Mesendoderm (in vitro differentiated cells): ENCODE results near the gene TBX19.

Source experiments
- DNase-seq: peaks from one replicate; pipeline ENCODE4 v3.0.0; 2013
- H2AK5ac ChIP-seq: 2 replicates; pipeline ENCODE4 v1.6.1; 2013; ENCODE audit warnings: low read length, inconsistent platforms
- H2BK120ac ChIP-seq: 2 replicates; pipeline ENCODE4 v1.6.1; 2013; ENCODE audit warnings: low read depth, mild to moderate bottlenecking, low read length, moderate library complexity, mixed read lengths
- H2BK15ac ChIP-seq: replicated peaks from 2 replicates; pipeline ENCODE4 v1.6.1; 2013; ENCODE audit warnings: low read depth, mild to moderate bottlenecking, moderate library complexity
- H2BK5ac ChIP-seq: 2 replicates; pipeline ENCODE4 v1.6.1; 2013; ENCODE audit warnings: low read length, inconsistent platforms
- H3K18ac ChIP-seq: 2 replicates; pipeline ENCODE4 v1.6.1; 2013; ENCODE audit warnings: mild to moderate bottlenecking, low read length, mixed read lengths
- H3K23ac ChIP-seq: one replicate; pipeline ENCODE4 v1.6.1; 2013; ENCODE audit warnings: low read length
- H3K27ac ChIP-seq: 2 replicates; pipeline ENCODE4 v1.5.1; 2013; ENCODE audit warnings: low read depth, mild to moderate bottlenecking, inconsistent platforms, low read length, moderate library complexity
- H3K27me3 ChIP-seq: 2 replicates; pipeline ENCODE4 v1.6.1; 2013; ENCODE audit warnings: low read length, control low read depth, mild to moderate bottlenecking, inconsistent platforms; ENCODE audit not compliant: insufficient read depth, poor library complexity
- H3K36me3 ChIP-seq: 2 replicates; pipeline ENCODE4 v1.6.1; 2013; ENCODE audit warnings: low read length, inconsistent platforms; ENCODE audit not compliant: control insufficient read depth, insufficient read depth
- H3K4ac ChIP-seq: one replicate; pipeline ENCODE4 v1.6.1; 2013; ENCODE audit warnings: low read depth, mild to moderate bottlenecking, low read length, moderate library complexity
- H3K4me1 ChIP-seq: 2 replicates; pipeline ENCODE4 v1.6.1; 2013; ENCODE audit warnings: low read depth, low read length, inconsistent platforms; ENCODE audit not compliant: control insufficient read depth
- H3K4me2 ChIP-seq: 2 replicates; pipeline ENCODE4 v1.6.1; 2013; ENCODE audit warnings: low read length
- H3K4me3 ChIP-seq: 2 replicates; pipeline ENCODE4 v1.5.1; 2013; ENCODE audit warnings: mild to moderate bottlenecking, low read length
- H3K56ac ChIP-seq: one replicate; pipeline ENCODE4 v1.6.1; 2013; ENCODE audit warnings: low read length
- H3K79me1 ChIP-seq: 2 replicates; pipeline ENCODE4 v1.6.1; 2013; ENCODE audit warnings: low read length, inconsistent platforms
- H3K79me2 ChIP-seq: 2 replicates; pipeline ENCODE4 v1.6.1; 2013; ENCODE audit warnings: mild to moderate bottlenecking, low read length; ENCODE audit not compliant: control insufficient read depth, insufficient read depth
- H3K9ac ChIP-seq: 2 replicates; pipeline ENCODE4 v1.6.1; 2013; ENCODE audit warnings: low read length, inconsistent platforms
- H4K5ac ChIP-seq: one replicate; pipeline ENCODE4 v1.6.1; 2013; ENCODE audit warnings: low read length
- H4K8ac ChIP-seq: one replicate; pipeline ENCODE4 v1.6.1; 2013; ENCODE audit warnings: low read depth, mild to moderate bottlenecking, control low read depth, low read length, moderate library complexity
- WGBS: extraction: QIAGEN DNeasy Blood & Tissue Kit; methylation state at CpG from one replicate; pipeline ENCODE4 v1.1.7; 2013; ENCODE audit warnings: low lambda C conversion rate, missing lambda C conversion rate; ENCODE audit not compliant: insufficient coverage; ENCODE audit errors: extremely low coverage; 5-methylcytosine and 5-hydroxymethylcytosine counted together

The TBX19 gene

DNA sequence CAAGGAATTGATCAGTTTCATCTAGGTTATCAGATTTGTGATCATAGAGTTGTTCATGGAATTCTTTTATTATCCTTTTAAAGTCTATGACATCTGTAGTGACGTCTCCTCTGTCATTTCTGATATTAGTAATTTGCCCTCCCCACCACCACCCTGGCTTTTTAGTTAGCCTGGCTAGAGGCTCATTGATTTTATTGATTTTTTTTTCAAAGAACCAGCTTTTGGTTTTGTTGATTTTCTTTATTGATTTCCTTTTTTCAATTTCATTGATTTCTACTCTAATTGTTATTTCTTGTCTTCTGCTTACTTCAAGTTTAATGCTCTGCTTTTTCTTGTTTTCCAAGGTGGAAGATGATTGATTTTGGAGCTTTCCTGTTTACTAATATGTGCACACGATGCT lies 23.3 kb upstream of the TBX19 start:
- Histone ChIP-seq H2BK120ac (no peak overlapping the region), H4K5ac (no peak overlapping the region), H3K36me3 (no peaks in the 10 kb centered on the region), H3K4me3 (no peak overlapping the region), H2BK5ac (no peak overlapping the region), H4K8ac (no peak overlapping the region), H3K4ac (no peak overlapping the region), H3K18ac (no peak overlapping the region), H3K4me2 (no peak overlapping the region), H2AK5ac (no peak overlapping the region), H3K23ac (no peak overlapping the region), H3K56ac (no peak overlapping the region), H3K4me1 (no peaks in the 10 kb centered on the region), H3K27me3 (no peaks in the 10 kb centered on the region), H3K27ac (no peak overlapping the region), H3K79me1 (no peaks in the 10 kb centered on the region), H3K9ac (no peak overlapping the region), H3K79me2 (no peaks in the 10 kb centered on the region), H2BK15ac (no peak overlapping the region)
- WGBS: no CpG with 5 or more reads among the region's 2 CpGs
- DNase-seq: no peak

DNA sequence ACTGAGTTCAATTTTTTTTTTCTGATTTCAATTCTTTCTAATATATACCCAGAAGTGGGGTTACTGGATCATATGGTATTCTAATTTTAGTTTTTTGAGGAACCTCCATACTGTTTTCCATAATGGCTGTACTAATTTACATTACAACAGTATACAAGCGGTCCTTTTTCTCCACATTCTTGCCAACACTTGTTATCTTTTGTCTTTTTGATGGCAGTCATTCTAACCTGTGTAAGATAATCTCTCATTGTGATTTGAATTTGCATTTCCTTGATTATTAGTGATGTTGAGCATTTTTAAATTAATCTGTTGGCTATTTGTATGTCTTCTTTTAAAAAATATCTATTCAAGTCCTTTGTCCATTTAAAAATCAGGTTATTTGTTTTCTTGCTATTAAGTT lies 21.1 kb upstream of the TBX19 start:
- Histone ChIP-seq H3K18ac (no peak overlapping the region), H3K79me1 (no peaks in the 10 kb centered on the region), H4K8ac (no peak overlapping the region), H3K4me2 (no peak overlapping the region), H3K27me3 (no peaks in the 10 kb centered on the region), H3K36me3 (no peaks in the 10 kb centered on the region), H3K23ac (no peak overlapping the region), H2BK15ac (no peak overlapping the region), H3K4me3 (no peak overlapping the region), H2AK5ac (no peak overlapping the region), H2BK120ac (no peak overlapping the region), H2BK5ac (no peak overlapping the region), H3K56ac (no peak overlapping the region), H3K27ac (no peak overlapping the region), H3K4me1 (no peaks in the 10 kb centered on the region), H3K4ac (no peak overlapping the region), H3K79me2 (no peaks in the 10 kb centered on the region), H3K9ac (no peak overlapping the region), H4K5ac (no peak overlapping the region)
- WGBS: no CpG with 5 or more reads among the region's 1 CpG
- DNase-seq: no peak

DNA sequence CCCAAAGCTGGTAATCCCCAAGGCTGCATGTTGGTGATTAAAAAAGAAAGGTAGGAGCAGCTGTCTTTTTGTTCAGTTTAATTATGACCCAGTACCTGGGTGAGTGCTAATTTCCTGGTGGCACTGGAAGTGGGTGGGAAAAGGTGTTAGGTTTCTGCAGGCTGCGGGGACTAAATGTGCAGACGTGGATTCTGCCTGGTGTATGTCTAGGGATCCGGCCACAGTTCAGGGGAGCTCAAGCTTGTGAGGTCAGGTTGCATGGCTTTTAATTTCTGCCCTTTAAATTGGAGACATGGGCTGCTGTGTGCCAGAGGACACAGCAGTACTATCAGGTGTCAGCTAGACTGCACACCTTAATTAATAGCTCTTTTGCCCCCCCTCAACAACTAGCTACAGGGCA lies 20.3 kb upstream of the TBX19 start:
- Histone ChIP-seq H3K23ac (no peak overlapping the region), H3K36me3 (no peaks in the 10 kb centered on the region), H3K56ac (no peak overlapping the region), H3K18ac (no peak overlapping the region), H2BK5ac (no peak overlapping the region), H3K4me1 (no peaks in the 10 kb centered on the region), H2BK120ac (no peak overlapping the region), H3K4me3 (no peak overlapping the region), H3K4ac (no peak overlapping the region), H3K79me1 (no peaks in the 10 kb centered on the region), H3K9ac (no peak overlapping the region), H3K79me2 (no peaks in the 10 kb centered on the region), H3K4me2 (no peak overlapping the region), H4K8ac (no peak overlapping the region), H2AK5ac (no peak overlapping the region), H3K27ac (no peak overlapping the region), H2BK15ac (no peak overlapping the region), H4K5ac (no peak overlapping the region), H3K27me3 (no peaks in the 10 kb centered on the region)
- DNase-seq: no peak
- WGBS: no CpG with 5 or more reads among the region's 3 CpGs

DNA sequence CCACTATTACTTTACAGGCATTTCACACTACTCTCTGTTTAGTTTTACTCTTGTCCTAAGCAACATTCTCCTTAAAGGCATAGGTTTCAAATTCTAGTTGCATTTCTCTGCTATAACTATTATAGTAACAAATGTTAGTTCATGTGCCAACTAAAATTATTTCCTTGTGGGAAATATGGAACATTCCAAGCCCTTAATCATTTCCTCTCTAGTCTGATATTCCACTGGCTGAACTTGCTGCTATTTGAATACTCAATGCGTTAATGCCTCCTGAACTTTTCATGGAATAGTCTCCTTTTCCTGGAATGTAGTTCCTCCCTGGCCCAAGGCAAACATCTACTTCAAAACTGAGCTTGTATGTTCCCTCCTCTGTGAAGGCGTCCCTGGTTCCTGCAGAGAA lies 19.3 kb upstream of the TBX19 start:
- no peak overlapping the region for H3K18ac ChIP-seq
- H2AK5ac ChIP-seq: no peak overlapping the region
- no CpG with 5 or more reads among the region's 2 CpGs for WGBS
- no peak overlapping the region for H3K9ac ChIP-seq
- no peak overlapping the region for H3K27ac ChIP-seq
- H3K36me3 ChIP-seq: no peaks in the 10 kb centered on the region
- H3K79me1 ChIP-seq: no peaks in the 10 kb centered on the region
- no peak for DNase-seq
- H3K4ac ChIP-seq: no peak overlapping the region
- no peaks in the 10 kb centered on the region for H3K4me1 ChIP-seq
- no peak overlapping the region for H3K4me3 ChIP-seq
- H4K8ac ChIP-seq: no peak overlapping the region
- no peak overlapping the region for H4K5ac ChIP-seq
- no peak overlapping the region for H2BK120ac ChIP-seq
- no peak overlapping the region for H2BK5ac ChIP-seq
- H3K79me2 ChIP-seq: no peaks in the 10 kb centered on the region
- H3K56ac ChIP-seq: no peak overlapping the region
- H3K23ac ChIP-seq: no peak overlapping the region
- no peaks in the 10 kb centered on the region for H3K27me3 ChIP-seq
- H2BK15ac ChIP-seq: no peak overlapping the region
- no peak overlapping the region for H3K4me2 ChIP-seq

GRCh38 chr1:168263130-168263529 lies 17.5 kb upstream of the TBX19 start:
- no peak overlapping the region for H3K9ac ChIP-seq
- H3K4me2 ChIP-seq: no peak overlapping the region
- H4K8ac ChIP-seq: no peak overlapping the region
- H3K4me3 ChIP-seq: no peak overlapping the region
- no peak overlapping the region for H3K18ac ChIP-seq
- H2BK5ac ChIP-seq: no peak overlapping the region
- H3K27ac ChIP-seq: no peak overlapping the region
- no peaks in the 10 kb centered on the region for H3K79me1 ChIP-seq
- no peaks in the 10 kb centered on the region for H3K36me3 ChIP-seq
- no peak overlapping the region for H3K23ac ChIP-seq
- no peaks in the 10 kb centered on the region for H3K79me2 ChIP-seq
- H4K5ac ChIP-seq: no peak overlapping the region
- H3K56ac ChIP-seq: no peak overlapping the region
- H3K4me1 ChIP-seq: no peaks in the 10 kb centered on the region
- no CpG with 5 or more reads among the region's 4 CpGs for WGBS
- no peak overlapping the region for H2BK15ac ChIP-seq
- H2AK5ac ChIP-seq: no peak overlapping the region
- no peak overlapping the region for H2BK120ac ChIP-seq
- H3K27me3 ChIP-seq: no peaks in the 10 kb centered on the region
- H3K4ac ChIP-seq: no peak overlapping the region
- DNase-seq: no peak

- H3K27ac ChIP-seq: no peak overlapping the region
- no peak overlapping the region for H3K4me3 ChIP-seq
- no CpG with 5 or more reads among the region's 7 CpGs for WGBS
- H2AK5ac ChIP-seq: no peak overlapping the region
- no peak overlapping the region for H3K4ac ChIP-seq
- DNase-seq: no peak
- no peaks in the 10 kb centered on the region for H3K27me3 ChIP-seq
- H3K79me1 ChIP-seq: no peaks in the 10 kb centered on the region
- no peak overlapping the region for H3K9ac ChIP-seq
- no peak overlapping the region for H2BK15ac ChIP-seq
- H4K5ac ChIP-seq: no peak overlapping the region
- H3K23ac ChIP-seq: no peak overlapping the region
- no peaks in the 10 kb centered on the region for H3K36me3 ChIP-seq
- no peak overlapping the region for H3K56ac ChIP-seq
- no peak overlapping the region for H3K18ac ChIP-seq
- H2BK120ac ChIP-seq: no peak overlapping the region
- H3K4me1 ChIP-seq: no peaks in the 10 kb centered on the region
- no peak overlapping the region for H2BK5ac ChIP-seq
- no peak overlapping the region for H3K4me2 ChIP-seq
- H3K79me2 ChIP-seq: no peaks in the 10 kb centered on the region
- H4K8ac ChIP-seq: no peak overlapping the region
Observed at GRCh38 chr1:168264296-168264695, 16.4 kb upstream of the TBX19 start.
